Glomerular endothelial cell (primary cell): ENCODE data around the gene CNKSR2. TPM values are rescaled to one million over a fixed set of nuclear protein-coding genes. Genes with fewer than 3 reads are reported as not detected.

Experiments
- DNase-seq: peaks from one replicate; pipeline ENCODE4 v3.0.0-alpha.2; 2011; ENCODE audit warnings: low read depth, low spot score; ENCODE audit errors: extremely low read depth
- total RNA-seq: library from RNA; depleted of rRNA; stranded (reverse); fragments of >200 nt; gene quantifications from 2 replicates; pipeline ENCODE4 v1.2.3, GENCODE V29; 2015

Gene CNKSR2
- total RNA-seq, 1 donor from 2014 or later = not detected

DNA sequence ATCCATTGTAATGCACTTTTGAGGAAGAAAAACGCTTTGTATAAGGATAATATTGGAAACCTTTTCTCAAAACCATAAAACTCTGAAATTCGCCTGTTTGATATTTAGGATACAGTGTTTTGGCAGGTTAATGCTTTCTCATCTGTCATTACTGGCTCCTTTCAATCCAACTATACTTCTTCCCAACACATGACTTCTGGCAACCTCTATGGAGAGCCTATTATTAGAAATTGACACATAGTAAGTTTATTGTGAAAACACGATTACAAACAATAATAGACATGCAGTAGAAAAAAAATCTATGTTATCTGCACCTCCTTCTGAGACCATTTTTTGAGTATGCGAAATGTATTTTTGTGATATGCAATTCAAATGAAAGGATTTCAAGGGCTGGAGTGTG lies 288.5 kb downstream of the CNKSR2 start:
- no peak for DNase-seq

DNA sequence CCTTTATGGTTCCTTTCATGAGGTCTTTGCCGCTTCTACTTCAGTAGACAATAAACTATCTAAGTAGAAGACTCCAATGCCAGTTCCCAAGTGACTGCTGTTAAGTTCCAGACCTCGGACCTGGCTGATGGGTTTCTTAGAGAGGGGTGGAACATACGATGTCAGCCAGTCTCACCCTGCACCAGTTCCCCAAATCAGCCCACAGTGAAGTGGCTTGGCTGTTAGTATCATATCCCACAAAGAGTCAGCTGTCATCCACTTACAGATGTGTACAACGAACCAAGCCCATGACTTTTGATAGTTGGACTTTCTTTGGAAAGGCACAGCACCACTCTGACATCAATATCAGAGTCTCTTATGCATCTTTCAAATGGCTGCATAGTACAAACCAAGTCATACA lies 292.0 kb downstream of the CNKSR2 start:
- no peak for DNase-seq

DNA sequence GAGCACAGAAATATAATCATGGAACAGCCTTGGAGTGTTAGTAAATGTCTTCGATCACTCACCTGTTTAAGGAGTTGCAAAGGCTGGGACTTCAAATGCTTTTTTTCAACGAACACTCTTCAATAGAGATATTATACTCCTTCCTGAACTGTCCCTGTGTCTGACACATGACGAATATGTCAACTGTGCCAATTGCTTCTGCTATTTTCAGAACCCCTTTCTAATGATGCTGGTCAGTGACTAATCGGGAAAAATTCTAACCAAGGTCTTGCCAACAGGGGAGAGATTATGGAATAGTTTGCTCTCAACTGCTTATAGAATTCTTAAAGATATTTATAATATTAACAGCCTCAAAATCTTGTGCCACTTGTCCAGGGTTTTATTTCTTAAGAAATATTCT lies 292.5 kb downstream of the CNKSR2 start:
- DNase-seq = no peak

DNA sequence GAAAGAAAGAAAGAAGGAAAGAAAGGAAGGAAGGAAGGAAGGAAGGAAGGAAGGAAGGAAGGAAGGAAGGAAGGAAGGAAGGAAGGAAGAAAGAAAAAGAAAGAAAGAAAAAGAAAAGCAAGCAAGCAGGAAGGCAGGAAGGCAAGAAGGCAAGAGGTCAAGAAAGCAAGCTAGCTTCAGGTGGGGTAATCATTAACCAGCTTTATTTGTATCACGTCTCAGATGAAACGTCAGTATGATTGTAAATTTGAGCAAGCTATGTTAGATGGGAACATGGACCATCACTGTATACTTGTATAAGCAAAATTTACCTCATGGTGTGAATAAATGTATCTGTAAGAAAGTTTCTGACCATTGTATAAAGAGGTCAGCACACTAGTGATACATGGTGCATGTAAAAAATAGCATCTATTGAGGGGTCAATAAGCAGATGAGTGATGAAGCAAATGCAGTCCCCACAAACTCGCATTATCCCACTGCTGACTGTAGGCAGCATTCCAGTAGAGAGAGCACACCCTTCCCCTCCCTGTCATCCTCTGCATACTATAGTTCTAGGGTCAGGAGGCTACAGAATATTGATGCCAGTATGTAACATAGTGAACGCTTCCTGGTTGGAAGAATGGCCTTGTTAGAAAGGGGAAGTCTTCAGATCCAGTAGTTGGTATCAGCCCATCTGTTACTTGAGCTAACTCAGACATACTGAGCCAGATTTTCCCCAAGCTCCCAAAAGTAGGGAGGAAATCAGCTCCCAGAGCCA lies 300.4 kb downstream of the CNKSR2 start:
- DNase-seq = no peak

DNA sequence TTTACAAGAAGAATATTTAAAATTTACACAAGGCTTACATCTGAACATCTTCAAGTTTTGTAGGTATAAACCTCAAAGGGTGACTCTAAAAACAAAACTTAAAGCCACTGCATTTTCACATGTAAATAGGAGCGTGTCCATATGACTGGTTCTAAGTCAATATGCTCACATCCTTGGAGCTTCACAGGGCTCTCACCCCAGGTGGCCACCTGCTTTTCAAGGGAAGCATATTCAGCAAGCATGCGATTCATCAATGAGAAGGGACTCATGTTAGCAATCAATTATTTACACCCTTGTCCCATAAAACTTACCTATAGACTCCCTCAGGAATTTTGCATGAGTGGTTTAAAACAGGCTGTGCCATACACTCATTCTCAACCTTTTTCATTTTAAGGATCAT lies 301.7 kb downstream of the CNKSR2 start:
- no peak for DNase-seq

DNA sequence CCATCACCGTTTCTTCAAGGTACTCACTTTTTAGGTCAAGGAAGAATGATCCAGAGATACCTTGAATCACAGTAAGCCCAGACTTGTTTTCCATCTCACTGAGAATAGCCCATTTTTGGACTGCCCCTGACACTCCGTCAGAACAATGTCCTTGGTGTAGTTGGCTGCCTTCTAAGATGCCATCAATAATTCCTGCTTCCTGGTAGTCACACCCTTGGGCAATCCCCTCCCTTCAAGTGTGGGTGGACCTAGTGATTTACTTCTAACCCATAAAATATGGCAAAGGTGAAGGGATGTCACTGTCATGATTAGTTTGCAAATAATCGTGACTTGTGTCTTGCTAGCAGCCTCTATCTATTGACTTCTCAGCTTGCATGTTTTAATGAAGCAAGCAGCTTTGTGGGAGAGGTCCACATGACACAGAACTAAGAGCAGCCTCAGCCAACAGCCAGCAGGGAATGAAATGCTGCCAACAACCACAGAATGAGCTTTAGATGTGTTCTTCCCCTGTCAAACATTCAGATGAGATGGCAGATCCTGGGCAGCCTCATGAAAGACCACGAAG lies 303.9 kb downstream of the CNKSR2 start:
- no peak for DNase-seq

DNA sequence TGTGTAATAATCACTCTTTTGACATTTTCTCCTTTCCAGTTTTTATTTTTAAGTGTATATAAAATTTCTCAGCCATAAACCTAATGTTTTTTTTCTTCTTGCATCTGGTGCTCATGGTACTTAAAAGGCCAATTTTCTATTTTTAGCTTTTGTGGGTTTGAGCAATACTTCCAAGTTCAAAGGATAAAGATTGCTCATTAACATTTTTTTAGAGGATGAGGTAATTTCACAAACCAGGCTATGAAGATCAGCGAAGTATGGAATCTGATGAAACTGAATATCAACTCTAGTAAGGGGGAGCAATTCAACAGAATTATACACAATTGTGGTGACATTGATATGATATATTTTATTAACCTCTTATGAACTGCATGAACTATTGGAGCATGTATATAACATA lies 309.7 kb downstream of the CNKSR2 start:
- DNase-seq = no peak

DNA sequence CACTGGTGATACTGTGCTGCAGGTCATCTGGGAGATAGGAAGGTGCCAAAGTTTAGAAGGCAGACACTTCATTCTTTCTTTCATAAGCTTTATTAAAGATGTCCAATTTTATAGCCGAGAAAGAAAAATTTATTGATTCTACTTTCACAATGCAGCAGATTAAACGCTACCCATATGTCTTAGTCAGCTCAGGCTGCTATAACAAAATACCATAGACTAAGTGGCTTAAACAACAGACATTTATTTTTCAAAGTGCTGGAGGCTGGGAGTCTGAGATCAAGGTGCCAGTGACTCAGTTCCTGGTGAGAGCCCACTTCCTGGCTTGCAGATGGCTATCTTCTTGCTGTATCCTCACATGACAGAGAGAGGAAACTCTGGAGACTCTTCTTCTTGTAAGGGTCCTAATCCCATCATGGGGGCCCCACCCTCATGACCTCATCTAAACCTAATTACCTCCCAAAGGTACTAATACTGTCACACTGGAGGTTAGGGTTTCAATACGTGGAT lies 317.3 kb downstream of the CNKSR2 start:
- DNase-seq = no peak

DNA sequence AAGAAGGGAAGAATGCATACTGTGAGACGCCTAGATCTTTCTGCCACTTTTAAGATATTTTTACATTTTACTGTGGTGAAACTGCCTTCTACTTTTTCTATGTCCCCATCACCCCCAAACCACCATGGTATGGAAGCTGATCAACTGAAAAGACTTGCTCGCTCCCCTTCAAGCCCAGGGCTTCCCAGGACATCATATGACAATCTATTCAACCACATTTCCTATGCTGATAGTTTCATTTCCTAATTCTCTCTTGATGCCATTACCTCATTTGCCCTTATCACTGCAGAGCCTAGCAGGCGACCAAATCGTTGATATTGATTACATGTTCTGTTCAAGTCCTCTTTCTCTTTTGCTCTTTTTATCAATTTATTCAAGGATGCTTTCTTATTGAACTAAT lies 324.1 kb downstream of the CNKSR2 start:
- DNase-seq = no peak

DNA sequence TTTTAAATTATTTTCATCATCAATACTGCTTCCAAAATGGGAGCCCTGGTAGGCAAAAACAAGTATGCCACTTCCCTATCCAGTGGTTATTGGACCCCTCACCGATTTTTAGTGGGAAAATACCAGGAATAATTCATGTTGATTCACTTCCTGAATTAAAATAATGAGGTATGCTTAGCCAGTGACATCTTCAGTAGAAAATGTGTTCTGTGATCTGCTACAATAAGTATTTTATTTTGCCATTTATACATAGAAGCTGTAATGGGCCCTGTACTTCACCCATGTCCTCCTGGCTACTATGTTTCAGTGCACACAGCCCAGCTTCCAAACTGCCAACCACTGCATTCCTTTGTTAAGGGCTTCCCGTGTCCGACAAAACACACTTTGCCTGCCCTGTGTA lies 324.9 kb downstream of the CNKSR2 start:
- DNase-seq = no peak

DNA sequence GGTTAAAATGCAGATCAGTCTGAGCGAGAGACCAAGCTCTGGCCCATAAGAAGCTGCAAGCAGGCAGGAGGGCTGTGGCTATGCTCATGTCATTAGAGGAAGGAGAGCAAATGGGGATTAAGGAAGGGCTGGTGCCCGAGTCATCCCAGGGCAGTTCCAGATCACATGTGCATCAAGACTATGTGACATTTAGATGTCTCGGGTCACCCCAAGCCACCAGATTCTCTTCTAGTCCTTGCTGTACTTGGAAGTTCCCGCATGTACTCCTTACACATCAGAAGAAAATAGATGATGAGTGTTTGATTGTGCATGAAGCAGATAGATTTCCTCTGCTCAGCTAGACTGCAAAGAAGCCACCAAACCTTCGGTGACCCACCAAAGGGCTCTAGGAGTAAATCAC lies 326.1 kb downstream of the CNKSR2 start:
- no peak for DNase-seq

DNA sequence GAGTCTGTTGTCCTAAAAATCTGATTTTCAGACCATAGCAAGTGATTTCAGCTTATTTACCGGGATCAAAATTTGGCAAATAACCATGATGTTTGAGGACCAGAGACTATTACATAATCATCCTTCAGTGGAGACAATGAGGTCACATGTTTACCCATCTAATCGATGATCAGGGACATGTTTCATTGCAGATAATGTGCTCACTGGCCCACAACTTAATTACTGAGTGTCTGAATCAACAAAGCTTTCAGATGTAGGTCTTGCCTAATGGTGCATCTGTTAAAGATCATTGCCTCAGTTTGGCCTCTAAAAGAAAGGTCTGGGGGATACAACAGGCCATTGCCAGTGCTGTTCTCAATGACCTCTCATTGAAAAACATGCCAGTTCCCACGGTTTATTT lies 326.7 kb downstream of the CNKSR2 start:
- no peak for DNase-seq

DNA sequence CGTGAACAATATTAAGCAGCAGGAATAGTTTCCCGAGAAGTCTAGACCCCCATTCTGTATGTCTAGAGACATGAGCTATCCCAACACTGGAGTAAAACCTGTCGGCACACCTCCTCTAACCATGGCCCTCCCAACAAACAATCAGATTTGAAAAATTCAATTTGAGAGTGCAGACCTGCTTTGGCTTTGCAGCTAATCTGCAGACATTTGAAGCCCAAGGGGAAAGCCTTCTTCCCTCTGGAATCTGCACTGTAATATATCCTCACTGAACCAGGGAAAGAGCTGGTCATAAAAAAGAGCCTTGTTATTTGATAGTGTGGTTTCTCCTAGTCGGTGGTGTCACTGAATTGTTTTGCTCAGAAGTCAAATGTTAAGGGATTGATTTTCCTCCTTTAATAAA lies 328.5 kb downstream of the CNKSR2 start:
- DNase-seq = no peak
